H54 (cell line): Measurements from ENCODE around the gene DPF3.
A peak's percentile ranks its signal among the peaks of the same experiment; 100 is the strongest.

ENCODE experiments used
- DNase-seq: peaks from one replicate; pipeline ENCODE4 v3.0.0; 2011; ENCODE audit warnings: low spot score, mixed read lengths; ENCODE audit not compliant: insufficient read length
- FAIRE-seq: peaks from 3 replicates; lab custom pipeline; 2011; peaks lifted over from hg19 to GRCh38; lab: Jason Lieb, UNC
- POLR2A ChIP-seq: IDR thresholded peaks from 2 replicates; pipeline ENCODE4 v1.6.1; 2011; ENCODE audit warnings: low read depth, mild to moderate bottlenecking, low read length

The DPF3 gene

DNA sequence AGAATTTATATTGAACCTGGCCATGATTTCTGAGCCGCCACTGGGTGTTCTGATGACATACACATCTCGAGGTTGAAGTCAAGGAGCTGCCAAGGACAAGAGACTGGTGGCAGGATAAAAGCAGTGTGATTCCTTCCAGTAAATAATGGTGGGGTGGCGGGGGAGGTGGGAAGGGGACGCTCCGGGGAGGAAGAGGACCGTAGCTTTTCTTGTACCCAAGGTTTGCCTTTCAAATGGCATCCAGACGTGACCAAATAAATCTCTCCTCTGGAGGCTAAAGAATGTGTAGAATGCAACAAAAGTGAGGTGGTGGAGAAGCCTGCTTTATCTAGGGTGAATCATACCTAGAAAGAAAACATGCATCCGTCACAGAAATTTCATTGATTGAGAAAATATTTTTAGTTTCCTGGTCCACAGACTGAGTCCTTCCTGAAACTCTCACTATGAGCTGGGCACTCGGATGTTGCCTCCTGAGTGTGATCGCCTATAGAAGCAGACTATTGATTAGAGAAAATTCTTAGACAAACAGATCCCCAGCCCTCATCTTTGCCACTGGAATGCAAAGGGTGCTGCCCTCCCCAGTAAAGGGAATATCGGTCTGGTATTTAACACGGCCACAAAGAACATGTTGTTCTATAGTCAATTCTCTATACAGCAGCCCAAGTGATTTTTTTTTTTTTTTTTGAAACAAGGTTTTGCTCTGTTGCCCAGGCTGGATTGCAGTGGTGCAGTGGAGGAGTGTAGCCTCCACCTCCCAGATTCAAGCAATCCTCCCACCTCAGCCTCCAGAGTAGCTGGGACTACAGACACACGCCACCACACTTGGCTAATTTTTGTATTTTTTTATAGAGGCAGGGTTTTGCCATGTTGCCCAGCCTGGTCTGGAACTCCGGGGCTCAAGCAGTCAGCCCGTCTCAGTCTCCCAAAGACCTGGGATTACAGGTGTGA is 112.1 kb downstream of the DPF3 start:
- no peak for FAIRE-seq
- peak; percentile 76 for DNase-seq
- no peak for TF ChIP-seq POLR2A

DNA sequence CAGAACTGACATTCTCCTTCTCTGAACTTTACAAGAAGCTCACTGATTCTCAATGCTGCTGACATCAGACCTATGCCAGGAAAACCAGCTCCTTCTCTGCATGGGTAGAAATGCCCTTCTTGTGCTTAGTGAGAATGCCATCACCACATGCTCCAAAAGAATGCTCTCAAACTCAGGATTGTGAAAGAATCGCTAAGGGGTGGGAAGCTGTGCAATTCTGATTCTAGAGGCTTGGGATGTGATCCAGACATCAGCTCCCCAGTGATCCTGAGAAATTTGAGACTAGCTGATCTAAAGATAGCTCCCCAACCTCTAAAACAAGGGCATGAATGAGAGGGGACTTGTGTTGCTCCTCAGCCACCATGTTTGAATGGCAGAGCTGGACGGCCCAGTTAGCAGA is 113.2 kb downstream of the DPF3 start:
- no peak for DNase-seq
- TF ChIP-seq POLR2A: no peak
- no peak for FAIRE-seq

DNA sequence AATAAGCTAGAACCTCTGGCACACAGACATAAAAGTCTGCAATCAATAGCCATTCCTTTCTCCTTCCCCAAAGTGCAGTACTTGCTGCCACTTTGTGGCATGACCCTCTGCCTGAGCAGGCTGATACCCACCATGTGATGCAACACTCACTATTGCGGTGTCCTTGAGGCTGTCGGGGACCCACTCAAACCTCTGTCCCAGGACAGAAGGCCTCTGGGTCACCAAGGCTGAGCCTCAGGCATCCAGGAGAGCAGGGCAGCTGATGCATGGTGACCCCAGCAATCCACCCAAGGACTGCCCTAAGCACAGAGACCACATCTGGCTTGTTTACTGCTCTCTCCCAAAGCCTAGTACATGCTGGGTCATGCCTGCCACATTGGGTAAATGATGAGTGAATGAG is 114.2 kb downstream of the DPF3 start:
- FAIRE-seq (no peak), DNase-seq (no peak)
- TF ChIP-seq POLR2A: no peak

DNA sequence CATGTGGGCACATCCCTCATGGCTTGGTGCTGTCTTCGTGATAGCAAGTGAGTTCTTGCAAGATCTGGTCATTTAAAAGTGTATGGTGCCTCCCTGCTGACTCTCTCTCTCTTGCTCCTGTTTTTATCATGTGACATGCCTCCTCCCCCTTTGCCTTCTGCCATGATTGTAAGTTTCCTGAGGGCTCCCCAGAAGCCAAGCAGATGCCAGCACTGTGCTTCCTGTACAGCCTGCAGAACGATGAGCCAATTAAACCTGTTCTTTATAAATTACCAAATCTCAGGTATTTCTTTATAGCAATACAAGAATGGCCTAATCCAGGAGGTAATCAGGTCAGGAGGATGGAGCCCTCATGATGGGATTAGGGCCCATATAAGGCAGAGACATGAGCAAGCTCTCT is 116.3 kb downstream of the DPF3 start:
- DNase-seq: no peak
- no peak for FAIRE-seq
- no peak for TF ChIP-seq POLR2A

DNA sequence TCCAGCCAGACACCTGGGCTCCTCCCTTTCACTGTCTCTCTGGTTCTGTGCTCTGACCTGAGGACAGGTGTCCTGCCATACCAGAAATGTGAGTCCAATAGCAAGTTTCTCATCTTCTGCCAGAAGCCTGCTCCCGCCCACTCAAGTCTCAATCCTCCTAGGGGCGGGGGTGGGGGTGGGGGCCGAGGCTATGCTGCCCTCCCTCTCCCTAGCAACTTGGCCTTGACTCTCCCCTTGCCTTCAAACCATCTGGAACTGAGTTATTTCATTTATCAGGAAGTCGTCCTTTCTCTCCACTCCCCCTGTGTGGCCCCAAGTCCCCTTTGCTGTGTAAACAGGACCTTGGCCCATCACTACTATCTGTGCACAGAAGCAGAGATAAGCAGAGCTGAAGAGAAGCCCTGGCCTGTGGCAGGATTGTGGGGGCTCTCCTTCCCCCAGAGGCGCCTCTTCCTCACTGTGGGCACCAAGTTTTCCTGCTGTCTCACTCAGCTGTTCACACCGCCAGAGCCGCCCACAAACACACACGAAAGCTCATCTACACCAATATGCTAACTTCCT is 117.1 kb downstream of the DPF3 start:
- FAIRE-seq (no peak), DNase-seq (no peak)
- TF ChIP-seq POLR2A: no peak

DNA sequence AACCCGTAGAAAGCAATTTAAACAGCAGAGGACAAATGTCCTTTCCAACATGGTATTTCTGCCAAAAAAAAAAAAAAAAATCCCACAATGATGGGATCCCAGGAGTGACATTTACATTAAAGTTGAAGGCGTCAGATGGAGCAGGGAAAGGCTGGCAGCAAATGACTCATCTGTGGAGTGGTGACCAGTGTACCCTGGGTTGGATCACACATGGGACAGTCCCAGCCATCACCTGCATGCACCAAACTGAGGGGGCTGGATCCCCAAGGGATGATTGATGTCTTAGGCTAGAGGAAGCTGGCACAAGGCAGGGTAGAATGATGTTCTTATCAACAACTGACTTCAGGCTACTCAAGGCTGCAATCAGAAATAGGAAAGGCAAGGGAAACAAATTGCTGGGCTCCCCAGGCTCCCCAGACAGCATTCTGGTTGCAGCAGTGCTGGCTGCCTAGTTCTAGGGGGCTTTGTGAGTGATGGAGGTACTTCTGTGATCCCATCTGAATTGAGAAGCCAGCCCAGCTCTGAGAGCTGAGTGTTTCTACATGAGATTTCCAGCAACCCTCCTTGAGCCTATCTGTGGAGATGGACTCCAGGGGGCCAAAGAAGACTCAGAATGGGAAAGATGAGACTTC is 117.9 kb downstream of the DPF3 start:
- FAIRE-seq: no peak
- no peak for TF ChIP-seq POLR2A
- no peak for DNase-seq

DNA sequence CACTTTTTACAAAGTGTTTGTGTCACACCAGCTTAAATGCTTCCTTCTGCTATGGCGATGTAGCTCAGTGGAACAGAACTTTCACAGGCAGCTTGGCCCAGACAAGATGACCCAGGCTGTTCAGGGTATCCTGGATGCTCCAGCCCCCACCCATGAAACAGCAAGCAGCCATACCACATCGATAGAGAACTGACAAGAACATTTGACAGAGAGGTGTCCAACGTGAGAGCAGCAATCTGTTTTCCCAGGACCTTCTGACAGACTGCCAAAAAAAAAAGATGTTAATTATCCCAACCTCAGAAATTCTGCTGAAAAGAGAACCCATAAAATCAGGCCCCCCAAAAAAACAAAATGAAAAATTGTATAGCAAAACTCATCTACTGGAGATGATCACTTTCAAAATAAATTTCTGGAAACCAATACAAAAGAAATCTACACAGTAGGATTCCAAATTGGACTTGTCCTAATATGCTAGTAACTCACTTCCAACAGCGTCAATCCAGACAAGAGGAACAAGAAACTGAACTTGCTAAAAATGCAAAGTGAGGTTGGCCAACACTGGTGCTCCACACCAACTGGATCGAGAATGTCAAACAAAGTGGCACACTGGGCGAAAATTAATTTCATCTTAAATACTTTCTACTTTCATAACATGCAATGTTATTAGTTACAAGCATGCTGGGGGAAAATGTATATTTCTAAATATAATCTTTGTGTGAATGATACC is 118.8 kb downstream of the DPF3 start:
- no peak for TF ChIP-seq POLR2A
- FAIRE-seq: no peak
- DNase-seq: no peak

DNA sequence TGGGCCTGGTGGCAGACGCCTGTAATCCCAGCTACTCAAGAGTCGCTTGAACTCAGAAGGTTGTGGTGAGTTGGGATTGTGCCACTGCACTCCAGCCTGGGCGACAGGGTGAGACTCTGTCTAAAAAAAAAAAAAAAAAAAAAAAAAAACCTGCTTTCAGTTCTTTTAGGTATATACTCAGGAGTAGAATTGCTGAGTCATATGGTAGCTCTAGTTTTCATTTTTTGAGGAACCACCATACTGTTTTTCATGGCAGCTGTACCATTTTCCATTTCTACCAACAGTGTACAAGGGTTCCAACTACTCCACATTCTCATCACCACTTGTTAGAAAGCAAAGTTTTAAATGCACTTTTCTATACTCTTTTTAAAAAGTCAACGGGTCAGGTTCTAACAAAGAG is 119.8 kb downstream of the DPF3 start:
- no peak for FAIRE-seq
- TF ChIP-seq POLR2A: no peak
- DNase-seq: no peak

DNA sequence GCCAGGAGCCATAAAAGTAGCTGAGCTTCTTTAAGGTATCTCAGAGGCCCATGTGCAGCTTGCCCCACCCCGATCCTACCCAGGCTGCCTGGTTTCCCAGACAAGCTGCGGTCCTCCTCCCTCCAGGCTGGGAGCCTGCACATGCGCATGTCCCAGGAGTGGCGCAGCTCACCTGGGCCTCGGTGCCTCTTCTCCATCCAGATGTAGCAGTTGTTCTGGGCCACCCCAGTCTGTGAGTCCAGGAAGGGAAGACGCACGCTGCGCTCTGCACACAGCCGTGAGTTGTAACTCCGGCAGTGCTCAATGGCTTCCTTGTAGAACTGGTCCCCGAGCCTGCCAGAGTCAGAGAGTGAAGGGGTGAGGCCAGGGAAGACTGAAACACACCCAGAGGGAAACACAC is 122.3 kb downstream of the DPF3 start:
- FAIRE-seq (no peak), DNase-seq (no peak)
- TF ChIP-seq POLR2A: no peak

DNA sequence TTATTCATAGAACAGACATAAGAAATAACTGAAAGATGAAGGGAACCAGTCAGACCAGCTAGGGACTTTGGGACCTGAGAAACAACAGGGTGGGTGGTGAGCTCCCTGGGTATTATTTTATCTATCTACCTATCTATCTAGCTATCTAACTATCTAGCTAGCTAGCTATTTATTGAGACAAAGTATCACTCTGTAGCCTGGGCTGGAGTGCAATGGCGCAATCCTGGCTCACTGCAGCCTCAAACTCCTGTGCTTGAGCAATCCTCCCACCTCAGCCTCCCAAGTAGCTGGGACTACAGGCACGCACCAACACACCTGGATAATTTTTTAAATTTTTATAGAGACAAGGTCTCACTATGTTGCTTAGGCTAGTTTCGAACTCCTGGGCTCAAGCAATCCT is 127.6 kb downstream of the DPF3 start:
- no peak for TF ChIP-seq POLR2A
- FAIRE-seq: no peak
- no peak for DNase-seq

DNA sequence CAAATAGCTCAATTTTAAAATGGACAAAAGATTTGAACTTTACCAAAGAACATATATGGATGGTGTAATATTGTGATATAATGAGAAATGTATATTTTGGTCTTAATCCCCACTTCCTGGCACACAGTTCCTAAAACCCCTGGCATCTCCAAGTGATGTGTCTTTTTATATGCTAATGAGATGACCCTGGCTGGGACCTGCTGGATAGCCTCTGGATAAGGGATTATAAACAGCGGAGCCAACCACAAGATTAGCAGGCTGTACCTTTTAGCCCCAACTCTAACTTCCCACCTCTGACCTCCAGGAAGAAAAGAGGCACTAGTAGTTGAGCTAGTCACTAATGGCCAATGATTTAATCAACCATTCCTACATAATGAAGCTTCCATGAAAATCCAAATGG is 130.0 kb downstream of the DPF3 start:
- no peak for FAIRE-seq

DNA sequence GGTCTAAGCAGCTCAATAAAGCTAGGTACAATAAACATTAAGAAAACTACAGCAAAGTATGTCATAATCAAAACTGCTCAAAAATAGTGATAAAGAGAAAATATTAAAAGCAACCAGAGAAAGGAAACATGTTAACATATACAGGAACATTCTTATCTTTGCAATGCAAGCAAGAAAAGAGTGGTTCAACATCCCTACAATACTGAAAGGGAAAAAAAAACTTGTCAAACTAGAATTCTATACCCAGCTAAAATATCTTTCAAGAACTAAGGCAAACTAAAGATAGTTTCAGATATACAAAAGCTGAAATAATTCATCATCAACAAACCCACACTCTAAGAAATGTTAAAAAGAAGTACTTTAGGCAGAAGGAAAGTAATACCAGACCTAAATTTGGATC is 134.2 kb downstream of the DPF3 start:
- FAIRE-seq (peak; percentile 48), DNase-seq (no peak)
- TF ChIP-seq POLR2A: no peak

More for the DNA sequence above, 130.0 kb downstream of the DPF3 start:
- TF ChIP-seq POLR2A: no peak
- DNase-seq: no peak

DNA sequence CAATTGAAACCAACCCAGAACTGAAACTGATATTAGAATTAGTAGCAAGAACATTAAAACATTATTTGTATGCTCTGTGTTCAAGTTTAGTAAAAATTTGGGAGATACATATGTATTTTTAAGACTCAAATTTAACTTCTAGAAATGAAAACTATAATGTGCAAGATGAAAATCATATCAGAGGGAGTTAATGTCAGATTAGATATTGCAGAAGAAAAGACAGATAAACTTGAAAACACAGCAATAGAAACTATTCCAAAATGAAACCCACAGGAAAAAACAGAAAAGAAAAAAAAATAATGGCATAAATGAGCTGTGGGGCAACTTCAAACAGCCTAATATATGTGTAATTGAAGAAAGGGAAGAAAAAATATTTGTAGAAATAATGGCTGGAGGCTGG is 134.9 kb downstream of the DPF3 start:
- TF ChIP-seq POLR2A: no peak
- FAIRE-seq: no peak
- DNase-seq: no peak

DNA sequence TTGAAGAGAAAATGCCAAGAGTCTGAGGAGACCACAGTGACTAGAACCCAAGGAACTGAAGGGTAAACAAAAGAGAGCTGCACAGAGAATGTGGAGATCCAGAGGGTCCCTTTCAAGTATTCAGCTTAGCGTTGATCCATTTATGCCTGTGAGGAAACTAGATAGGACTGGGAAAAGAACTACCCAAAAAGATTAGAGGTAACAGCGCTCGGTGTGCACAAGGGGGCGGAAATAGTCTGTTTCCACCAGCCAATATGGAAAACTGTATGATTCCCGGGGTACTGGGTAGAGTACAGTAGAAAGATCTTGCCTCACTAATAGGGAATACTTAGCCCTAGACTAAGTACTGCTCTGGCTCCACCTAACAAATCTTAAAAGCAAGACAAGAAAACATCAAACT is 135.5 kb downstream of the DPF3 start:
- FAIRE-seq: peak; percentile 30
- DNase-seq: no peak
- TF ChIP-seq POLR2A: no peak
